IMR-90 (cell line): ENCODE measurements around the gene NTM. TPM values are rescaled to one million over a fixed set of nuclear protein-coding genes. Genes with fewer than 3 reads are reported as not detected.
A peak's percentile ranks its signal among the peaks of the same experiment; 100 is the strongest.

Experiments
- ATAC-seq: fragments of 200-7000 bp; cut with Tn5 transposase; 2 replicates; pipeline ENCODE4 v1.9.1; 2020; ENCODE audit warnings: low read depth, mild to moderate bottlenecking, moderate library complexity
- BruUV-seq: library from RNA; stranded (reverse); fragments of 400-500 nt; replicated peaks from 2 replicates; lab custom pipeline; 2021; lab: Mats Ljungman, UMichigan
- CTCF ChIA-PET: fragments of 300-600 bp; formaldehyde crosslinking; extraction: SDS; loops from one replicate; lab custom pipeline; 2021; ENCODE audit warnings: antibody characterized with exemption; lab: Yijun Ruan, JAX
- POLR2A ChIA-PET: fragments of 300-600 bp; sonication (Branson Sonifier 250); formaldehyde crosslinking; loops from one replicate; lab custom pipeline; 2022; ENCODE audit warnings: antibody characterized with exemption; ENCODE audit not compliant: unreplicated experiment; lab: Charles Lee
- DNase-seq: peaks from one replicate; pipeline ENCODE4 v3.0.0; 2013
- H2AFZ ChIP-seq: replicated peaks from 2 replicates; pipeline ENCODE3; 2013; ENCODE audit warnings: low read length, mild to moderate bottlenecking; ENCODE audit not compliant: poor library complexity
- H2AK5ac ChIP-seq: 2 replicates; pipeline ENCODE4 v1.6.1; 2013; ENCODE audit warnings: low read depth, low read length, inconsistent platforms
- H2AK9ac ChIP-seq: replicated peaks from 2 replicates; pipeline ENCODE3; 2013; ENCODE audit warnings: mild to moderate bottlenecking, low read depth, low read length, moderate library complexity; ENCODE audit not compliant: poor library complexity
- H2BK120ac ChIP-seq: 2 replicates; pipeline ENCODE4 v1.6.1; 2013; ENCODE audit warnings: low read depth, low read length, inconsistent platforms
- H2BK15ac ChIP-seq: 3 replicates; pipeline ENCODE4 v1.6.1; 2013; ENCODE audit warnings: low read depth, low read length, inconsistent platforms
- H2BK20ac ChIP-seq: 2 replicates; pipeline ENCODE4 v1.6.1; 2013; ENCODE audit warnings: low read depth, mild to moderate bottlenecking, inconsistent platforms, low read length, moderate library complexity
- H2BK5ac ChIP-seq: 2 replicates; pipeline ENCODE4 v1.6.1; 2013; ENCODE audit warnings: mild to moderate bottlenecking, low read depth, low read length, inconsistent platforms; ENCODE audit not compliant: poor library complexity, severe bottlenecking
- H3K14ac ChIP-seq: replicated peaks from 2 replicates; pipeline ENCODE4 v1.6.1; 2013; ENCODE audit warnings: low read depth, low read length, inconsistent platforms
- H3K18ac ChIP-seq: 2 replicates; pipeline ENCODE4 v1.6.1; 2013; ENCODE audit warnings: low read depth, low read length, control low read depth
- H3K23ac ChIP-seq: 2 replicates; pipeline ENCODE4 v1.6.1; 2013; ENCODE audit warnings: low read depth, low read length, inconsistent platforms
- H3K27ac ChIP-seq: 2 replicates; pipeline ENCODE4 v1.5.1; 2013; ENCODE audit warnings: mild to moderate bottlenecking, control low read depth, low read length; ENCODE audit not compliant: insufficient read depth
- H3K27me3 ChIP-seq: 2 replicates; pipeline ENCODE4 v1.6.1; 2013; ENCODE audit warnings: low read length; ENCODE audit not compliant: control insufficient read depth, insufficient read depth
- H3K36me3 ChIP-seq: 2 replicates; pipeline ENCODE4 v1.6.1; 2013; ENCODE audit warnings: low read length, mixed read lengths; ENCODE audit not compliant: control insufficient read depth, insufficient read depth
- H3K4ac ChIP-seq: 2 replicates; pipeline ENCODE4 v1.6.1; 2013; ENCODE audit warnings: low read depth, low read length, inconsistent platforms
- H3K4me1 ChIP-seq: 2 replicates; pipeline ENCODE4 v1.6.1; 2013; ENCODE audit warnings: low read length, mixed read lengths; ENCODE audit not compliant: control insufficient read depth, insufficient read depth
- H3K4me2 ChIP-seq: 2 replicates; pipeline ENCODE4 v1.6.1; 2013; ENCODE audit warnings: low read depth, mild to moderate bottlenecking, control low read depth, low read length, moderate library complexity
- H3K4me3 ChIP-seq: 2 replicates; pipeline ENCODE4 v1.5.1; 2013; ENCODE audit warnings: low read depth, mild to moderate bottlenecking, control low read depth, low read length, moderate library complexity; ENCODE audit not compliant: insufficient read depth
- H3K56ac ChIP-seq: 2 replicates; pipeline ENCODE4 v1.6.1; 2013; ENCODE audit warnings: low read length, inconsistent platforms; ENCODE audit not compliant: insufficient read depth; ENCODE audit errors: extremely low read depth
- H3K79me1 ChIP-seq, 2 experiments: 2 replicates each; pipeline ENCODE4 v1.6.1; 2013; ENCODE audit warnings: low read length in 2 of 2, inconsistent platforms in 1 of 2, low read depth in 1 of 2
- H3K9ac ChIP-seq: 2 replicates; pipeline ENCODE4 v1.6.1; 2013; ENCODE audit warnings: low read depth, low read length, control low read depth
- H3K9me1 ChIP-seq: 2 replicates; pipeline ENCODE4 v1.6.1; 2013; ENCODE audit warnings: low read length, inconsistent platforms; ENCODE audit not compliant: insufficient read depth
- H3K9me3 ChIP-seq: 2 replicates; pipeline ENCODE4 v1.6.1; 2013; ENCODE audit warnings: low read length; ENCODE audit not compliant: control insufficient read depth, insufficient read depth
- H4K20me1 ChIP-seq: 2 replicates; pipeline ENCODE4 v1.6.1; 2013; ENCODE audit warnings: low read length, inconsistent platforms; ENCODE audit not compliant: insufficient read depth
- H4K5ac ChIP-seq: 2 replicates; pipeline ENCODE4 v1.6.1; 2013; ENCODE audit warnings: mild to moderate bottlenecking, low read depth, low read length, control low read depth
- H4K8ac ChIP-seq, 2 experiments: 2 replicates each; pipeline ENCODE4 v1.6.1; 2013; ENCODE audit warnings: low read depth in 2 of 2, low read length in 2 of 2, control low read depth in 1 of 2, inconsistent platforms in 1 of 2
- H4K91ac ChIP-seq: 2 replicates; pipeline ENCODE4 v1.6.1; 2013; ENCODE audit warnings: low read depth, low read length, inconsistent platforms; ENCODE audit not compliant: insufficient read depth
- BHLHE40 ChIP-seq: fragments of 150-350 bp; IDR thresholded peaks from 2 replicates; pipeline ENCODE4 v1.6.1; 2016; ENCODE audit warnings: mild to moderate bottlenecking, low read depth, low read length
- CEBPB ChIP-seq: IDR thresholded peaks from 2 replicates; pipeline ENCODE4 v1.6.1; 2012; ENCODE audit warnings: low read depth, low read length, improper control_type of control experiment
- CHD1 ChIP-seq: IDR thresholded peaks from 2 replicates; pipeline ENCODE4 v1.6.1; 2012; ENCODE audit warnings: low read depth, low read length, improper control_type of control experiment
- FOS ChIP-seq: fragments of 150-350 bp; IDR thresholded peaks from 2 replicates; pipeline ENCODE4 v1.6.1; 2016; ENCODE audit warnings: low read depth, low read length
- MAFK ChIP-seq: IDR thresholded peaks from 2 replicates; pipeline ENCODE4 v1.6.1; 2012; ENCODE audit warnings: low read depth, low read length, improper control_type of control experiment
- MAZ ChIP-seq: IDR thresholded peaks from 2 replicates; pipeline ENCODE4 v1.6.1; 2012; ENCODE audit warnings: low read depth, mild to moderate bottlenecking, low read length, improper control_type of control experiment, moderate library complexity, borderline replicate concordance
- MXI1 ChIP-seq: IDR thresholded peaks from 2 replicates; pipeline ENCODE4 v1.6.1; 2012; ENCODE audit warnings: low read depth, mild to moderate bottlenecking, low read length, moderate library complexity, borderline replicate concordance
- NFE2L2 ChIP-seq: fragments of 150-350 bp; IDR thresholded peaks from 2 replicates; pipeline ENCODE4 v1.6.1; 2016; ENCODE audit warnings: low read depth, mild to moderate bottlenecking, low read length
- POLR2A ChIP-seq: IDR thresholded peaks from 2 replicates; pipeline ENCODE4 v1.6.1; 2012; ENCODE audit warnings: mild to moderate bottlenecking, low read depth, low read length
- RAD21 ChIP-seq: IDR thresholded peaks from 2 replicates; pipeline ENCODE4 v1.6.1; 2012; ENCODE audit warnings: low read length, improper control_type of control experiment
- RCOR1 ChIP-seq: IDR thresholded peaks from 2 replicates; pipeline ENCODE4 v1.6.1; 2012; ENCODE audit warnings: mild to moderate bottlenecking, low read length, improper control_type of control experiment; ENCODE audit not compliant: insufficient replicate concordance
- RFX5 ChIP-seq: IDR thresholded peaks from 2 replicates; pipeline ENCODE4 v1.8.0; 2012; ENCODE audit warnings: low read depth, mild to moderate bottlenecking, low read length, moderate library complexity
- SMC3 ChIP-seq: fragments of 150-350 bp; IDR thresholded peaks from 2 replicates; pipeline ENCODE4 v1.6.1; 2016; ENCODE audit warnings: low read depth, mild to moderate bottlenecking, antibody characterized with exemption, low read length, moderate library complexity
- dilution Hi-C: fragments of 300-500 bp; cut with HindIII; formaldehyde crosslinking; loops from one replicate; pipeline ENCODE4 v1.14.3; 2018; ENCODE audit warnings: low sequenced_read_pairs; ENCODE audit not compliant: unreplicated experiment
- in situ Hi-C: fragments of 300-500 bp; cut with MboI; formaldehyde crosslinking; loops from 3 replicates; pipeline ENCODE4 v1.14.3; 2019; ENCODE audit warnings: low sequenced_read_pairs, inconsistent platforms, mixed read lengths
- intact Hi-C: fragments of 100-400 bp; cut with micrococcal nuclease; formaldehyde crosslinking; loops from 2 replicates; pipeline ENCODE4 v1.10.0; 2022
- polyA plus RNA-seq, 3 experiments: library from polyadenylated mRNA; depleted of rRNA; stranded (reverse); fragments of >200 nt; gene quantifications; 2 replicates each; pipeline ENCODE4 v1.2.3, GENCODE V29; 2012; ENCODE audit warnings: low replicate concordance in 1 of 3
- total RNA-seq: library from RNA; depleted of rRNA; stranded (reverse); fragments of >200 nt; gene quantifications from 2 replicates; pipeline ENCODE4 v1.2.3, GENCODE V29; 2012
- TF ChIP-seq, protein P1 (sequence below): fragments of 150-350 bp; IDR thresholded peaks from 2 replicates; pipeline ENCODE4 v1.6.1; 2016; ENCODE audit warnings: low read depth, mild to moderate bottlenecking, low read length, moderate library complexity, borderline replicate concordance
- TF ChIP-seq, protein P2 (sequence below): conservative IDR thresholded peaks from 2 replicates; pipeline ENCODE4 v1.5.1; 2012; ENCODE audit warnings: mild to moderate bottlenecking, low read depth, low read length, improper control_type of control experiment
- TF ChIP-seq, protein P3 (sequence below): fragments of 150-350 bp; IDR thresholded peaks from 2 replicates; pipeline ENCODE4 v1.6.1; 2017; ENCODE audit warnings: mild to moderate bottlenecking, antibody characterized with exemption, low read length, low read depth

The NTM gene
- total and polyA plus RNA-seq, 2 of the 4 experiments (the other 2 are of a cell fraction), result 19.5 to 25.5 TPM

DNA sequence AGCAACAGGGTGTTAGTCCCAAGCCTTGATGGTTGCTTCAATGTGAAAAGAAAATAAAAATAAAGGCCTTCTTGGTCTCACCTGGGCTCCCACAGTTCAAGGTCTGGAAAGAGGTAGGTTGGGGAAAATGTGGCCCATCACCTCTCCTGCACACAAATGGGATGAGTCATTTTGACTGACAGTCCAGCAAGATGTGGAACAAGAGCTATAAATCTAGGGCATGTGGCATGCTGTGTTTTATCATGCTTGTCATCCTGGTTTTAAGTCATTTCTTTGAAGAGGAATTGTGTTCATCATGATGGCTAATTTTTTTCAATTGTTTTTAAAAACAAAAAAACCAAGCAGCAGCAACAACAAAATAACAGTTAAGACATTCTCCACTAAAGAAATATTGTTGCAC is 503.7 kb downstream of the NTM start:
- in situ Hi-C loops, result loop anchor here (10.0 kb wide), 1 partner anchor 441 kb away; no protein-coding TSS in a partner anchor

More for the DNA sequence above, 503.7 kb downstream of the NTM start:
- H2BK15ac ChIP-seq, result no peak overlapping the region
- no peak overlapping the region for H3K56ac ChIP-seq
- no peak overlapping the region for H3K9ac ChIP-seq
- H3K4ac ChIP-seq, result no peak overlapping the region
- H3K18ac ChIP-seq, result no peak overlapping the region
- no peak overlapping the region for H4K5ac ChIP-seq
- intact Hi-C loops, result no loop called here
- H3K14ac ChIP-seq, result no peak overlapping the region
- H3K36me3 ChIP-seq, result no peaks in the 10 kb centered on the region; the same call in 1 of the 2 replicates
- H2AK5ac ChIP-seq, result no peak overlapping the region
- 0 out of 2 replicates have a peak overlapping the region, but pooled peaks have one; percentile 7 for H3K23ac ChIP-seq
- H3K4me1 ChIP-seq, result no peaks in the 10 kb centered on the region
- no peak for ATAC-seq
- H2BK20ac ChIP-seq, result no peak overlapping the region
- H3K4me2 ChIP-seq, result no peak overlapping the region
- no peak overlapping the region for H4K91ac ChIP-seq
- ChIA-PET CTCF (no interaction called here), POLR2A (no interaction called here)
- no peaks in the 10 kb centered on the region; the same call in 1 of the 2 replicates for H3K9me1 ChIP-seq
- no peak overlapping the region for H2AK9ac ChIP-seq
- no peak overlapping the region for H4K8ac ChIP-seq
- dilution Hi-C loops, result no loop called here
- no peaks in the 10 kb centered on the region for H3K9me3 ChIP-seq
- no peak overlapping the region for H3K27ac ChIP-seq
- BruUV-seq, result no TSS peak
- no peak overlapping the region for H2AFZ ChIP-seq
- H2BK120ac ChIP-seq, result no peak overlapping the region
- DNase-seq, result no peak
- no peak for TF ChIP-seq FOS
- TF ChIP-seq MAZ, result no peak
- TF ChIP-seq RFX5, result no peak
- TF ChIP-seq BHLHE40, result no peak
- TF ChIP-seq MXI1, result no peak
- TF ChIP-seq CHD1, result no peak
- TF ChIP-seq SMC3, result no peak
- no peak for TF ChIP-seq NFE2L2
- TF ChIP-seq, protein P1, sequence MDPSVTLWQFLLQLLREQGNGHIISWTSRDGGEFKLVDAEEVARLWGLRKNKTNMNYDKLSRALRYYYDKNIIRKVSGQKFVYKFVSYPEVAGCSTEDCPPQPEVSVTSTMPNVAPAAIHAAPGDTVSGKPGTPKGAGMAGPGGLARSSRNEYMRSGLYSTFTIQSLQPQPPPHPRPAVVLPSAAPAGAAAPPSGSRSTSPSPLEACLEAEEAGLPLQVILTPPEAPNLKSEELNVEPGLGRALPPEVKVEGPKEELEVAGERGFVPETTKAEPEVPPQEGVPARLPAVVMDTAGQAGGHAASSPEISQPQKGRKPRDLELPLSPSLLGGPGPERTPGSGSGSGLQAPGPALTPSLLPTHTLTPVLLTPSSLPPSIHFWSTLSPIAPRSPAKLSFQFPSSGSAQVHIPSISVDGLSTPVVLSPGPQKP, result no peak
- TF ChIP-seq POLR2A, result no peak
- TF ChIP-seq, protein P2, sequence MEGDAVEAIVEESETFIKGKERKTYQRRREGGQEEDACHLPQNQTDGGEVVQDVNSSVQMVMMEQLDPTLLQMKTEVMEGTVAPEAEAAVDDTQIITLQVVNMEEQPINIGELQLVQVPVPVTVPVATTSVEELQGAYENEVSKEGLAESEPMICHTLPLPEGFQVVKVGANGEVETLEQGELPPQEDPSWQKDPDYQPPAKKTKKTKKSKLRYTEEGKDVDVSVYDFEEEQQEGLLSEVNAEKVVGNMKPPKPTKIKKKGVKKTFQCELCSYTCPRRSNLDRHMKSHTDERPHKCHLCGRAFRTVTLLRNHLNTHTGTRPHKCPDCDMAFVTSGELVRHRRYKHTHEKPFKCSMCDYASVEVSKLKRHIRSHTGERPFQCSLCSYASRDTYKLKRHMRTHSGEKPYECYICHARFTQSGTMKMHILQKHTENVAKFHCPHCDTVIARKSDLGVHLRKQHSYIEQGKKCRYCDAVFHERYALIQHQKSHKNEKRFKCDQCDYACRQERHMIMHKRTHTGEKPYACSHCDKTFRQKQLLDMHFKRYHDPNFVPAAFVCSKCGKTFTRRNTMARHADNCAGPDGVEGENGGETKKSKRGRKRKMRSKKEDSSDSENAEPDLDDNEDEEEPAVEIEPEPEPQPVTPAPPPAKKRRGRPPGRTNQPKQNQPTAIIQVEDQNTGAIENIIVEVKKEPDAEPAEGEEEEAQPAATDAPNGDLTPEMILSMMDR, result no peak
- TF ChIP-seq, protein P3, sequence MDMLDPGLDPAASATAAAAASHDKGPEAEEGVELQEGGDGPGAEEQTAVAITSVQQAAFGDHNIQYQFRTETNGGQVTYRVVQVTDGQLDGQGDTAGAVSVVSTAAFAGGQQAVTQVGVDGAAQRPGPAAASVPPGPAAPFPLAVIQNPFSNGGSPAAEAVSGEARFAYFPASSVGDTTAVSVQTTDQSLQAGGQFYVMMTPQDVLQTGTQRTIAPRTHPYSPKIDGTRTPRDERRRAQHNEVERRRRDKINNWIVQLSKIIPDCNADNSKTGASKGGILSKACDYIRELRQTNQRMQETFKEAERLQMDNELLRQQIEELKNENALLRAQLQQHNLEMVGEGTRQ, result no peak
- TF ChIP-seq CEBPB, result no peak
- TF ChIP-seq RAD21, result no peak
- TF ChIP-seq MAFK, result no peak
- TF ChIP-seq RCOR1, result no peak
- H4K20me1 ChIP-seq, result no peaks in the 10 kb centered on the region
- H3K27me3 ChIP-seq, result no peaks in the 10 kb centered on the region
- no peak overlapping the region for H2BK5ac ChIP-seq
- H3K79me1 ChIP-seq, result no peaks in the 10 kb centered on the region
- no peak overlapping the region for H3K4me3 ChIP-seq
